KOPT-K1 (cell line): ENCODE measurements around the gene WWOX.

Experiments used
- H3K27ac ChIP-seq: fragments of 200-600 bp; sonication (generic); 2 replicates; pipeline ENCODE4 v1.5.1; 2016; ENCODE audit warnings: antibody characterized with exemption, mild to moderate bottlenecking, low read depth, low read length; ENCODE audit not compliant: poor library complexity, severe bottlenecking
- H3K36me3 ChIP-seq: fragments of 200-600 bp; sonication (generic); 2 replicates; pipeline ENCODE4 v1.5.1; 2017; ENCODE audit warnings: antibody characterized with exemption, mild to moderate bottlenecking, low read length, moderate library complexity; ENCODE audit not compliant: insufficient read depth
- H3K9me3 ChIP-seq: fragments of 200-600 bp; sonication (generic); 2 replicates; pipeline ENCODE4 v1.5.1; 2017; ENCODE audit warnings: antibody characterized with exemption, low read length, mild to moderate bottlenecking; ENCODE audit not compliant: insufficient read depth, poor library complexity, severe bottlenecking

WWOX gene

GRCh38 chr16:78460428-78460827 is 361.0 kb downstream of the WWOX start:
- peaks cover 16% of the 10 kb centered on the region for H3K9me3 ChIP-seq
- no peaks in the 10 kb centered on the region for H3K36me3 ChIP-seq
- H3K27ac ChIP-seq: no peak overlapping the region

DNA sequence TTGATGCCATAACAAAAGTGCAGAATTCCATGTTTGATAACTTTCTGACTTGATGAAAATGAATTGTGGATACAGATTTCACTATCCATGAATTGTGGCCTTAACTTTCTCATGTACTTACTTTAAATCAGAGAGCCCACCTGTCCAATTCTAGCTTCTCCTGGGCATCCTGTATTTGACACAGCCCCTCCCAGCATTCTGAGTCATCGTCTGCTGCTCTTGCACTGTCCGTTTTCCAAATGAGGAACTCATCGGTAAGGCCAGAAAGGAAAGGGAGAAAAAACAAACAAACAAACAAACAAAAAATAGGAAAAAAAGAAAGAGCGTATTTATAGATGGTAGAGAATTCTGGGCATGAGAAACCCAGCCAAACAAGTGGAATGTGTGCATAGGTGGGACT is 361.6 kb downstream of the WWOX start:
- Histone ChIP-seq H3K36me3 (no peaks in the 10 kb centered on the region), H3K9me3 (peaks cover 16% of the 10 kb centered on the region), H3K27ac (no peak overlapping the region)

- Histone ChIP-seq H3K9me3 (peaks cover 16% of the 10 kb centered on the region), H3K36me3 (no peaks in the 10 kb centered on the region)
Measured at GRCh38 chr16:78461496-78462287, 362.2 kb downstream of the WWOX start.

DNA sequence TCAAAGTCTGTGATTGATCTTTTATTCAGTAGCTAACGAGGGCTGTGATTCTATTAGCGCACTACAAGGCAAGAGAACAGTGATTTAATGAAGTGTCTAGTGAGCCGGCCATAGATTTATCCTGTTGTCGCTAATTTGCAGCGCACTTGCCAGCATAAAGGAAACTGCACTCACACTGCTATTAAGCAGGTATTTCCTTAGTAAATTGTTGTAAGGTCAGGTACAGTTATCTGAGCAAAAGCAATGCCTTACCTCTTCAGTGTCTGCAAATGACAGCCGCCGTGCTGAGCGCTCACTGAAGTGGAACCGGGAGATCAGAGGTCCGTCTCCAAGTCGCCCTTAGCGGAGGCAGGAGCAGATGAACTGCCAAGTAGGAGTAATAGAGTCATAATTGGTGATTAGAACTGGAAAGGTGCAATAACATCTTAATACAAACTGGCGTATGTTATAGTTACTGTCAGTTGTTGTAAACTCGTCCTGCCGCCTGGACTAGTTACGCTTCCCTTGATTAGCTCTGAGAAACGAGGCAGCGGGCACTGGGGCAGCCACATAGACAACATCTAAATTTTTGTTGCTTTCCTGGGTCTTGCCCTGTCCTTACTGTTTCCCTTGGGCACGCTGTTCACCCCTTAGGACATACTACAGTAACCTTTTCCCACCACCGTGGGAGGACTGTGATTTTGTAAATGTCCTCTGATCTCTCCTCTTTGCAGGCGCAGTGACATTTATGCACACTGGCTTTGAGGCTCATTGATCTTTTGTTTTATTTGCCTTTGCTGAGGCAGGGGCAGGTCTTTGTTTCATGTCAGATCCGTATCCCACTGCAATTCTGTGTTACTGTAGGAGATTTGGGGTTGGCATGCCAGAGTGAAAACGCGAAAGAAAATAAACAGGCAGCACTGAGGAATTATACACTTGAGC is 363.1 kb downstream of the WWOX start:
- H3K36me3 ChIP-seq: no peaks in the 10 kb centered on the region
- peaks cover 16% of the 10 kb centered on the region for H3K9me3 ChIP-seq
- H3K27ac ChIP-seq: no peak overlapping the region

More at GRCh38 chr16:78461496-78462287, 362.2 kb downstream of the WWOX start:
- no peak overlapping the region for H3K27ac ChIP-seq

DNA sequence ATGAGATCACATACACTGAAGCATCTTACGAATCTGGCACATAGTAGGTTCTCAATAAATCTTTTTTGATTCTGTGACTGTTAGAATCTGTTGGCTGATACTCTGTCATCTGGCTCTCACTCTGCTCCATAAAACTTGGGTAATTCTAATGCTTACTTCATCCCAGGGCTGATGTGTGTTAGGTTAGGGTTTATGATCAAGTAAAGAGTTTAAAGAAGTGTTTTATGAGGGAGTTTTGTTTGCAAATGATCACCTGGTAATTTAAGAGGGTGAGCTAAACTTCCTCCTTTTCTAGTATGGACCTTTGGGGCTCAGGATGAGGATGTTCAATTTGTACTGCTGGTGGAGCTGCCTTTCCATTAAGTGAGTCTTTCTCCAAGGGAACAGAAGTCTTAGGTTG is 364.1 kb downstream of the WWOX start:
- no peak overlapping the region for H3K27ac ChIP-seq
- peaks cover 16% of the 10 kb centered on the region for H3K9me3 ChIP-seq
- H3K36me3 ChIP-seq: no peaks in the 10 kb centered on the region

GRCh38 chr16:78464833-78465232 is 365.4 kb downstream of the WWOX start:
- Histone ChIP-seq H3K36me3 (no peaks in the 10 kb centered on the region), H3K9me3 (peaks cover 16% of the 10 kb centered on the region), H3K27ac (no peak overlapping the region)

DNA sequence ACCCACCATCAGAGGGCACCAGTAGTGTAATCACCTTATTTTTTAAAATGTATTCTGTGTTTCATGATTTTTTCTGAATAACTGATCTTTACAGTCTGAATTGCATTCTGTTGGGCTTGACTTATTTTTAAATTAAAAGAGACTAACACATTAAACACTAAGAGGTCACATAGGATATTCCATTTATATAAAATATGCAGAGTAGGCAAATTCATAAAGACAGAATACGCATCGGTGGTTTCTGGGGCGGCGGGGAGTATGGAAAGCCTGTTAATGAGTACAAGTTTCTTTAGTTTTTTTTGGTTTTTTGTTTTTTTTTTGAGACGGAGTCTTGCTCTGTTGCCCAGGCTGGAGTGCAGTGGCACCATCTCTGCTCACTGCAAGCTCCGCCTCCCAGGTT is 366.3 kb downstream of the WWOX start:
- H3K36me3 ChIP-seq: no peaks in the 10 kb centered on the region
- H3K9me3 ChIP-seq: peaks cover 16% of the 10 kb centered on the region
- H3K27ac ChIP-seq: no peak overlapping the region

DNA sequence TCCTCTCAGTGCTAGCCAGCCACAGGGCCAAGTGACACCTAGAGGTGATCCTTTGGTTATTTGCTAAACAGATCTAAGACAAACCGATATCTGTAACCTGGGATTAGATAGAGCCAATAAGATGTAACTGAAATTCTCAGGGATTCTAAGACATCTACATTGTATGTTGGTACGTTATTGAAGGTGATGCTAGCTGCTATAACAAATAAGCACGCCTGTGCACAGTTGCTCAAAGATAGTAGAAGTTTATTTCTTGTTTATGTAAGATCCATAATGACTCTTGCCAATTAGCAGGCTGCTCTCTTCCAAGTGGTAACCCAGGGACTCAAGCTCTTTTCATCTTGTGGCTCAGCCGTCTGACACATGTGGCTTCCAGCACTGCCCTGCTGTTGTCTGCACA is 370.3 kb downstream of the WWOX start:
- Histone ChIP-seq H3K9me3 (peaks cover 3% of the 10 kb centered on the region), H3K36me3 (no peaks in the 10 kb centered on the region), H3K27ac (no peak overlapping the region)

DNA sequence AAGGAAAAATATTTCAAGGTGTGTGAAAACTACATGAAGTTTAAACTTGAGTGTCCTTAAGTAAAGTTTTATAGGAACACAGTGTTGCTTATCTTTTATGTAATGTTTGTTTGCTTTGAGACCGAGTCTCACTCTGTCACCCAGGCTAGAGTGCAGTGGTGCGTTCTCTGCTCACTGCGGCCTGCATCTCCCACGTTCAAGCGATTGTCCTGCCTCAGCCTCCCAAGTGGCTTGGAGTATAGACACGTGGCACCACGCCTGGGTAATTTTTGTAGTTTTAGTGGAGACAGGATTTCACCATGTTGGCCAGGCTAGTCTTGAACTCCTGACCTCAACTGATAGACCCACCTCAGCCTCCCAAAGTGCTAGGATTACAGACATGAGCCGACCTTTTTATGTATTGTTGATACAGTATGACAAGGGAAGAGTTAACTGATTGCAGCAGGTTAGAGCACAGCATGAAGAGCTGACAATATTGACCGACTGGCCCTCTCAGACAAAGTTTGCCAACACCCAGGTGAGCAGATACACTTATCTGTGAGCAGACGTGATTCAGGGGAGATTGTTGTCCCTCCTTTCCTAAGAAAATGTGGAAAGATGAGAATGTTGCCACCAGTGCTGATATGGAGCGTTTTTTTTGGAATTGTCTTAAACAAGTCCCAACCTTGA is 373.7 kb downstream of the WWOX start:
- Histone ChIP-seq H3K36me3 (no peaks in the 10 kb centered on the region), H3K27ac (no peak overlapping the region), H3K9me3 (no peaks in the 10 kb centered on the region)

- Histone ChIP-seq H3K36me3 (no peaks in the 10 kb centered on the region), H3K9me3 (no peaks in the 10 kb centered on the region), H3K27ac (no peak overlapping the region)
Measured at GRCh38 chr16:78474762-78475161, 375.3 kb downstream of the WWOX start.

GRCh38 chr16:78476615-78477014 is 377.2 kb downstream of the WWOX start:
- Histone ChIP-seq H3K36me3 (no peaks in the 10 kb centered on the region), H3K27ac (no peak overlapping the region), H3K9me3 (no peaks in the 10 kb centered on the region)

GRCh38 chr16:78478267-78478861 is 378.9 kb downstream of the WWOX start:
- Histone ChIP-seq H3K27ac (no peak overlapping the region), H3K36me3 (no peaks in the 10 kb centered on the region), H3K9me3 (no peaks in the 10 kb centered on the region)

DNA sequence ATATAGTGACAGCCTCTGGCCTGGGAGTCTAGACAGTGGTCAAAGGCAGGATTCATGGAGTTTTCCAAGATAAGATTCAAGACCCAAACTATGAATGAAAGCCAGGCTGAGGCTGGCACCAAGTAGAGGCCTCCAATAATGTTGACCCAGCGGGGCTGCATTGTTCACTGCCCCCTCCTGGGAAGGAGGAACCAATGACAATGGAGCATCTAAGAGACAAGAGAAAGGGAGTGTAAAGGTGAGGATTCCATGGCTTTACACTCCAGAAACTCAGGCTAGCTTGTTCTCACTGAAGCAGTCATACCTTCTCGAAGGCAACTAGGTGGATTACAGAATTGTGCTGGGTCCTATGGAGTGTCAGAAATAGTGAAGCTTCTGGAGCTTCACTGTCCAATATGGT is 380.3 kb downstream of the WWOX start:
- Histone ChIP-seq H3K27ac (no peak overlapping the region), H3K36me3 (no peaks in the 10 kb centered on the region), H3K9me3 (no peaks in the 10 kb centered on the region)

DNA sequence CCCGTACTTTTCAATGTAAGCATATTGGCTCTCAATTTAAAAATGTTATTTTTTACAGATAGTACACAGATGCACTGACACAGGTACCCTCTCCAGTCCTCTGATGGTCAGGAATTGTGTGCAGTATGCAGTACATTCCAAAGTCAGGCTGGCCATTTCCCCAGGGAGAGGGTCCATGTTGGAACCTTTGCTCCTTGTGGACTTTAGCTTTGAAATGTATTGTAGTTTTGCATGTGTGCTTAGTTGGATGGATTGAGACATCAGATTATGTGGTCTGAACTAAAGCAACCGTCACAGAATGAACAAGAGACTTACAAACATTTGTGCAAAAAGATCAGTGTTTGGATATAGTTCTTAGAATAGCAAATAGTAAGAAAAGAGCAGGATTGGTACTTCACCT is 381.1 kb downstream of the WWOX start:
- Histone ChIP-seq H3K9me3 (no peaks in the 10 kb centered on the region), H3K36me3 (no peaks in the 10 kb centered on the region), H3K27ac (no peak overlapping the region)
